Measurements from ENCODE around the gene PRKN.

GRCh38 chr6:162373868-162374267, 353.7 kb downstream of the PRKN start:
- TF ChIP-seq CTCF (IDR thresholded peaks at IDR 0.05 in 8 of 11, conservative IDR thresholded peaks at IDR 0.05 in 3 of 11) (no peak), POLR2A (IDR thresholded peaks at IDR 0.05) (no peak), POLR2AphosphoS5 (IDR thresholded peaks at IDR 0.05) (no peak)
